Measurements from ENCODE around the gene BPGM.
A peak's percentile ranks its signal among the peaks of the same experiment; 100 is the strongest.

The BPGM gene

DNA sequence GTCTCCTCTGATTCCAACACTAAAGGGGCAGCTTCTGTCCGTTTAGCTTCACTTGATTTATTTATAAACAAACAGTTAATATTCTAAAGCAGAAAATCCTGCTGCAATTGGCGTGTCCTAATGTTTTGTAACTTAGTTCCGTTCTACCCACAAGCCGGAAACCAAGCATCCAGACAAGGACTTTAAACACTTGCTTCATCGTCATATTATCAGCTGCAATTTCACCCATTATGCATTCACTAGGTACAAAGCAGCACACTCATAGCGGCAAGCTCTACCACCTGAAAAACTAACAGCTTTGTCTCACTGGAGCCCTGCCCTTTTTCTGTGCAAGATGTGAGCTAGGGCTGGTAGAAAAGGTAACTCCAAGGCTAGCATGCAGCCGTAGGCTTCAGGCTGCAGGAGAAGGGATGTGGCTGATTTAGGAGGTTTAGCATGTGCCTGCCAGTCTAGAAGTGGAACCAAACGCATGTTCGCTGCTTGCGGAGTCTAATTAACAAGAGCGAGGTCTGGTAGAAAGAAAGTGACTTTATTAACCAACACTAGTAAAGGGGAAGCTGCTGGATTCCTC lies 43.7 kb upstream of the BPGM start:
- no peak overlapping the region for H2AFZ ChIP-seq (ENCODE audit: low read length)
- no peaks in the 10 kb centered on the region for H3K36me3 ChIP-seq (ENCODE audit: insufficient read depth, low read length)
- H3K4me2 ChIP-seq (ENCODE audit: low read length) = no peak overlapping the region
- no peaks in the 10 kb centered on the region for H3K9me2 ChIP-seq (ENCODE audit: low read depth, low read length)
- H3K27me3 ChIP-seq (ENCODE audit: insufficient read depth, low read length) = no peaks in the 10 kb centered on the region
- H3K9me3 ChIP-seq (ENCODE audit: low read length) = no peaks in the 10 kb centered on the region
- H3K27ac ChIP-seq (ENCODE audit: low read depth, low read length, poor library complexity, severe bottlenecking) = no peak overlapping the region
- no peak overlapping the region for H3K9ac ChIP-seq (ENCODE audit: low read length)
- H3F3A ChIP-seq (ENCODE audit: insufficient read depth, low read length) = no peaks in the 10 kb centered on the region
- no peak for TF ChIP-seq EZH2 (IDR thresholded peaks at IDR 0.05; ENCODE audit: borderline replicate concordance, low read length)
- TF ChIP-seq, protein P1, sequence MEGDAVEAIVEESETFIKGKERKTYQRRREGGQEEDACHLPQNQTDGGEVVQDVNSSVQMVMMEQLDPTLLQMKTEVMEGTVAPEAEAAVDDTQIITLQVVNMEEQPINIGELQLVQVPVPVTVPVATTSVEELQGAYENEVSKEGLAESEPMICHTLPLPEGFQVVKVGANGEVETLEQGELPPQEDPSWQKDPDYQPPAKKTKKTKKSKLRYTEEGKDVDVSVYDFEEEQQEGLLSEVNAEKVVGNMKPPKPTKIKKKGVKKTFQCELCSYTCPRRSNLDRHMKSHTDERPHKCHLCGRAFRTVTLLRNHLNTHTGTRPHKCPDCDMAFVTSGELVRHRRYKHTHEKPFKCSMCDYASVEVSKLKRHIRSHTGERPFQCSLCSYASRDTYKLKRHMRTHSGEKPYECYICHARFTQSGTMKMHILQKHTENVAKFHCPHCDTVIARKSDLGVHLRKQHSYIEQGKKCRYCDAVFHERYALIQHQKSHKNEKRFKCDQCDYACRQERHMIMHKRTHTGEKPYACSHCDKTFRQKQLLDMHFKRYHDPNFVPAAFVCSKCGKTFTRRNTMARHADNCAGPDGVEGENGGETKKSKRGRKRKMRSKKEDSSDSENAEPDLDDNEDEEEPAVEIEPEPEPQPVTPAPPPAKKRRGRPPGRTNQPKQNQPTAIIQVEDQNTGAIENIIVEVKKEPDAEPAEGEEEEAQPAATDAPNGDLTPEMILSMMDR (IDR thresholded peaks at IDR 0.05; ENCODE audit: low read length) = no peak
- no peaks in the 10 kb centered on the region for H4K20me1 ChIP-seq (ENCODE audit: insufficient read depth, low read length)
- H3K4me3 ChIP-seq (ENCODE audit: low read depth, low read length, poor library complexity, severe bottlenecking) = no peak overlapping the region
- H3K4me1 ChIP-seq (ENCODE audit: insufficient read depth, low read length, severe bottlenecking) = no peaks in the 10 kb centered on the region
- H3K79me2 ChIP-seq (ENCODE audit: insufficient read depth, low read length) = no peaks in the 10 kb centered on the region

DNA sequence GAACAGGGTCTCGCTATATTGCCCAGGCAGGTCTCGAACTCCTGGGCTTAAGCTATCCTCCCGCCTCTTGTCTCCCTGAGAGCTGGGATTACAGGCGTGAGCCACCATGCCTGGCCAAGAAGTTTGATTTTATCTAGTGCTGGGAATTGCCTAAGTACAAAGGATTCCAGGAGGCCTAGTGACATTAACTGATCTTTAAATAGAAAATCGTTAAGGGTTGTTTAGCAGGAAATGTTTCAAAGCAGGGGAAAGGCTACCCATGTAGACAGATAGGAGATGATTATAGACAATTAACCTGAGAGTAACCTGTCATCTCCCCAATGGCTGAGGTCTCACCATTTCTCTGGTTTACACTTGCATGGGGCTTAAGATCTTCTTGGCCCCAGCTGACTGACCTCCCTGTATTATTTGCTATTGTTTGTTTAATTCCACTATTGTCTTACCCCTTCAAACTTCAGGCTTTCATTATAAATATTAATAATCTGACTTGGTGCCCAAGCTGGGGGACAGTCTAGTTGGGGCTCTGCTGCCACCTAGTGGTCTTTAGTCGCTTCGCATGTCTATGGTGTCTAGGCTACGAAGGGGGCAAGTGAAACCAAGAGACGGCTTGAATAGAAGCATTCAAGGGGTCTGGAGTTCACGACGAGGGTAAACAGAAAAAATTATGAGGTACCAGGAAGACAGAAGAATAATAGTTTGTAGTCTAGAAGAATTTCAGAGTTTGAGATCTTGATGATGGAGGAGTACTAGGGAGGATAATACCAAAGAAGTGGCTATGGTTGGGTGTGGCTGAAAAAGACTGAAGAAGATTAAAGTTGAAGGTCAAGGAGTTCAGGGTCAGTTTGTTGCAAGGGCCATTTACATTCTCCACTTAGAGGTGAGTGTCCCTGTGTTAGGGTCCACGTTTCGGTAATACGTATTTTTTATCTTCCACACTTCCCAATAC lies 40.4 kb upstream of the BPGM start:
- Histone ChIP-seq H3F3A (ENCODE audit: insufficient read depth, low read length) (no peaks in the 10 kb centered on the region), H2AFZ (ENCODE audit: low read length) (no peak overlapping the region), H3K9me2 (ENCODE audit: low read depth, low read length) (no peaks in the 10 kb centered on the region), H3K36me3 (ENCODE audit: insufficient read depth, low read length) (no peaks in the 10 kb centered on the region), H3K79me2 (ENCODE audit: insufficient read depth, low read length) (no peaks in the 10 kb centered on the region), H3K4me2 (ENCODE audit: low read length) (no peak overlapping the region), H3K27me3 (ENCODE audit: insufficient read depth, low read length) (no peaks in the 10 kb centered on the region), H3K9ac (ENCODE audit: low read length) (no peak overlapping the region), H4K20me1 (ENCODE audit: insufficient read depth, low read length) (no peaks in the 10 kb centered on the region), H3K4me3 (ENCODE audit: low read depth, low read length, poor library complexity, severe bottlenecking) (no peak overlapping the region), H3K27ac (ENCODE audit: low read depth, low read length, poor library complexity, severe bottlenecking) (no peak overlapping the region), H3K9me3 (ENCODE audit: low read length) (no peaks in the 10 kb centered on the region), H3K4me1 (ENCODE audit: insufficient read depth, low read length, severe bottlenecking) (no peaks in the 10 kb centered on the region)
- TF ChIP-seq, protein P1 (IDR thresholded peaks at IDR 0.05; ENCODE audit: low read length) = peak; percentile 99
- TF ChIP-seq EZH2 (IDR thresholded peaks at IDR 0.05; ENCODE audit: borderline replicate concordance, low read length) = no peak

DNA sequence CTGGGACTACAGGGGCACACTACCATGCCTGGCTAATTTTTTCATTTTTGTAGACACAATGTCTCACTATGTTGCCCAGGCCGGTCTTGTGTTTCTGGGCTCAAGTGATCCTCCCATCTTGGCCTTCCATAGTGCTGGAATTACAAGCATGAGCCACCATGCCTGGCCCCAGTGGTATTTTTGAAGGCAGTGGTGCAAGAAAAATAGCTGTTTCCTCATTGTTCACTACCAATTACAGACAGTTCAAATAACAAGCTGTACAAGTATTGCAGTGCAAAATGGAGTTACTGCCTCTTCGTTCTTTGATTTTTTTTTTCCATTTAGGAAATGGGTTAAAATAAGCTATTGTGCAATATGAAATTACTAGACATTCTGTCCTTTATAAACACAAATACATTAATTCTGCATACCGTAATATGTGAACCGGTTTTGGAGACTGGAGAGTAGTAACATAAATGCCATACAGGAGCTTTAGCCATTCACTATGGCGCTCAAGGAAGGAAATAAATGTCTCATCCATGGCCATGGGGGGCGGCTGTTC lies 35.0 kb upstream of the BPGM start:
- Histone ChIP-seq H3K9me2 (ENCODE audit: low read depth, low read length) (no peaks in the 10 kb centered on the region), H3K9ac (ENCODE audit: low read length) (no peak overlapping the region), H3K36me3 (ENCODE audit: insufficient read depth, low read length) (no peaks in the 10 kb centered on the region), H3K79me2 (ENCODE audit: insufficient read depth, low read length) (no peaks in the 10 kb centered on the region), H3K9me3 (ENCODE audit: low read length) (no peaks in the 10 kb centered on the region), H3K4me1 (ENCODE audit: insufficient read depth, low read length, severe bottlenecking) (no peaks in the 10 kb centered on the region), H3K27ac (ENCODE audit: low read depth, low read length, poor library complexity, severe bottlenecking) (no peak overlapping the region), H3K4me3 (ENCODE audit: low read depth, low read length, poor library complexity, severe bottlenecking) (no peak overlapping the region), H3F3A (ENCODE audit: insufficient read depth, low read length) (no peaks in the 10 kb centered on the region), H3K27me3 (ENCODE audit: insufficient read depth, low read length) (no peaks in the 10 kb centered on the region), H2AFZ (ENCODE audit: low read length) (no peak overlapping the region), H4K20me1 (ENCODE audit: insufficient read depth, low read length) (no peaks in the 10 kb centered on the region), H3K4me2 (ENCODE audit: low read length) (no peak overlapping the region)
- TF ChIP-seq EZH2 (IDR thresholded peaks at IDR 0.05; ENCODE audit: borderline replicate concordance, low read length) = no peak
- TF ChIP-seq, protein P1 (IDR thresholded peaks at IDR 0.05; ENCODE audit: low read length) = no peak
